Prostate gland (tissue), 2 donors: ENCODE measurements around the gene RAD51B.

ENCODE experiments used
- CTCF ChIP-seq, 4 experiments: fragments of 200-600 bp in 2 of 4; fragments of 450-650 bp in 2 of 4; sonication (generic) in 2 of 4; IDR thresholded peaks; 1 replicate in 3 of 4; 2 replicates in 1 of 4; pipeline ENCODE4 v1.5.1; 2016 to 2019; ENCODE audit warnings: antibody characterized with exemption in 4 of 4, mild to moderate bottlenecking in 2 of 4, moderate library complexity in 2 of 4
- POLR2AphosphoS5 ChIP-seq: sonication (generic); formaldehyde crosslinking; IDR thresholded peaks from one replicate; pipeline ENCODE4 v1.6.1; 2017; ENCODE audit warnings: antibody characterized with exemption

DNA sequence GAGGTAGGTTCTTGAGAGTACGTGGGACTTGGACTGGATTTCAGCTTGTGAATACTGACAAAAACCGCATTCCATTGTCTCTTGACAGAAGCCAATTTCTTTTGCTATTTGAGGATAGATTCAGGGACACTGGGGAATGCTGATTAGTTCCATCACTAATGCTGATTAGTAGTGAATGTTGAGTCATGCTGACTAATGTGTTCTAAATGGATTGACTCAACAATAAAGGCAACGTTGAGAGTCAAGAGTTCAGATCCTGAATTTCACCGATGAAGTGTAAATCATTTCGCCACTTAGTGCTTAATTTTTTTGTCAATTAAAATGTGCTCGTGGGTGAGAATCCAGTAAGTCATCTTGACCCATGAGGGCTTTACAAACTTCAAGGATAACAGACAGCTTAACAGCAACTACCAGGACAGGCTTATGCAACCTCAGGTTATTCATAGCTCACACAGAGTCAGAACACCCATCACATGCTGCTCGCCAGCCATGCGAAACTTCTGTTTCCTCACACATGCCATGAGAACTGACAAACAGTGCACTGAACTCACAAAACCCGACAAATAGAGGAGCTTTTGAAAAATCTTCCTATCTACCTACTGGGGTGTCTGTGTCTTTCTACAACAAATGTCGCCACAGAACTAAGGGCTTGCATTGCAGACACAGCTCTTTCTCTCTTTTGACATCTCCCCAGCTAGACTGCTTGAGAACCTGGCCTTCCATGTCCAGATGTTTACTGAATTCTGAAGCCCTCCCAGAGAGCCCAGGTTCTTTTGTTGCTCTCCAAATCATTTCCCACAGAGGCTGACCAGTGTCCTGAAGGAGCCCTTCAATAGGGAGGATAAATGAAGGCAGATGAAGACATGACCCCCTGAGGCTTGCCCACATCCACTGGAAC lies 656.9 kb downstream of the RAD51B start:
- TF ChIP-seq POLR2AphosphoS5 (no peak), CTCF (IDR thresholded peaks at IDR 0.05) (no peak)
